B cell (primary cell): ENCODE data around the gene PSMD6. TPM values are rescaled to one million over a fixed set of nuclear protein-coding genes. Genes with fewer than 3 reads are reported as not detected.

Experiments
- ATAC-seq: fragments of 200-7000 bp; cut with Tn5 transposase; one replicate; pipeline ENCODE4 v1.10.0; 2021; ENCODE audit warnings: low read depth, mild to moderate bottlenecking, moderate number of reproducible peaks, moderate library complexity
- CTCF ChIA-PET: fragments of 350-600 bp; sonication (Branson Sonifier 250); formaldehyde crosslinking; loops from one replicate; lab custom pipeline; 2021; ENCODE audit warnings: antibody characterized with exemption, inconsistent platforms; lab: Charles Lee
- POLR2A ChIA-PET: fragments of 350-600 bp; sonication (Branson Sonifier 250); formaldehyde crosslinking; loops from one replicate; lab custom pipeline; 2021; ENCODE audit warnings: antibody characterized with exemption; lab: Charles Lee
- DNase-seq: peaks from one replicate; pipeline ENCODE4 v3.0.0; 2013
- H2AFZ ChIP-seq: 2 replicates; pipeline ENCODE4 v1.6.1; 2012; ENCODE audit warnings: mild to moderate bottlenecking, low read depth, low read length; ENCODE audit not compliant: insufficient read depth, poor library complexity, severe bottlenecking
- H3K27ac ChIP-seq, 2 donors: 1 replicate in 1 of 2; 2 replicates in 1 of 2; pipeline ENCODE4 v1.5.1; 2012 to 2013; ENCODE audit warnings: low read length in 2 of 2, mild to moderate bottlenecking in 2 of 2, moderate library complexity in 1 of 2
- H3K27me3 ChIP-seq, 4 experiments: fragments of 200-600 bp in 1 of 4; sonication (generic) in 1 of 4; replicated peaks in 1 of 4; 1 replicate in 2 of 4; 2 replicates in 2 of 4; pipeline versions ENCODE4 v1.6.1 to v1.7.0; 2013 to 2016; ENCODE audit warnings: low read length in 3 of 4, mild to moderate bottlenecking in 2 of 4, mixed read lengths in 1 of 4, moderate library complexity in 1 of 4; ENCODE audit not compliant: insufficient read depth in 4 of 4, control insufficient read depth in 3 of 4; ENCODE audit errors: control extremely low read depth in 1 of 4
- H3K36me3 ChIP-seq, 2 experiments: replicated peaks in 1 of 2; 1 replicate in 1 of 2; 2 replicates in 1 of 2; pipeline versions ENCODE4 v1.6.1 to v1.7.1; 2013; ENCODE audit warnings: low read length in 1 of 2; ENCODE audit not compliant: insufficient read depth in 2 of 2, control insufficient read depth in 1 of 2; ENCODE audit errors: control extremely low read depth in 1 of 2, extremely low read depth in 1 of 2
- H3K4me1 ChIP-seq, 2 donors: fragments of 200-600 bp in 1 of 2; sonication (generic) in 1 of 2; 1 replicate in 1 of 2; 2 replicates in 1 of 2; pipeline versions ENCODE4 v1.5.1 to v1.6.1; 2013 to 2017; ENCODE audit warnings: low read length in 2 of 2; ENCODE audit not compliant: control insufficient read depth in 2 of 2, insufficient read depth in 2 of 2
- H3K4me2 ChIP-seq: replicated peaks from 2 replicates; pipeline ENCODE3; 2012; ENCODE audit warnings: mild to moderate bottlenecking, low read depth, low read length; ENCODE audit not compliant: poor library complexity, severe bottlenecking
- H3K4me3 ChIP-seq, 5 experiments: fragments of 200-600 bp in 1 of 5; sonication (generic) in 1 of 5; 1 replicate in 3 of 5; 2 replicates in 2 of 5; pipeline versions ENCODE4 v1.5.1 to v1.7.0; 2011 to 2016; ENCODE audit warnings: low read length in 4 of 5, mild to moderate bottlenecking in 4 of 5, low read depth in 2 of 5, control low read depth in 1 of 5, moderate library complexity in 1 of 5; ENCODE audit not compliant: insufficient read depth in 1 of 5; ENCODE audit errors: control extremely low read depth in 1 of 5, extremely low read depth in 1 of 5
- H3K79me2 ChIP-seq: fragments of 200-600 bp; sonication (generic); one replicate; pipeline ENCODE4 v1.6.0; 2016; ENCODE audit warnings: low read length; ENCODE audit not compliant: control insufficient read depth, insufficient read depth
- H3K9ac ChIP-seq: fragments of 200-600 bp; sonication (generic); 2 replicates; pipeline ENCODE4 v1.6.1; 2017; ENCODE audit warnings: mild to moderate bottlenecking, low read length, moderate library complexity
- H3K9me3 ChIP-seq, 3 donors: one replicate each; pipeline versions ENCODE4 v1.6.1 to v1.7.1; 2013; ENCODE audit warnings: low read length in 2 of 3; ENCODE audit not compliant: control insufficient read depth in 2 of 3, insufficient read depth in 1 of 3; ENCODE audit errors: control extremely low read depth in 1 of 3
- H4K20me1 ChIP-seq: 2 replicates; pipeline ENCODE4 v1.6.0; 2012; ENCODE audit warnings: mild to moderate bottlenecking, low read length; ENCODE audit not compliant: insufficient read depth, control insufficient read depth, poor library complexity, severe bottlenecking
- H3K27ac Mint-ChIP-seq: one replicate; pipeline ENCODE4 v1.8.0; 2021; ENCODE audit warnings: mixed read lengths
- H3K27me3 Mint-ChIP-seq: one replicate; pipeline ENCODE4 v1.8.0; 2021; ENCODE audit warnings: mixed read lengths
- H3K4me1 Mint-ChIP-seq: one replicate; pipeline ENCODE4 v1.8.0; 2021; ENCODE audit warnings: mixed read lengths
- H3K4me3 Mint-ChIP-seq: one replicate; pipeline ENCODE4 v1.8.0; 2021; ENCODE audit warnings: mixed read lengths
- H3K9me3 Mint-ChIP-seq: one replicate; pipeline ENCODE4 v1.8.0; 2022; ENCODE audit warnings: mixed read lengths; ENCODE audit not compliant: insufficient read depth
- CTCF ChIP-seq: fragments of 200-600 bp; IDR thresholded peaks from one replicate; pipeline ENCODE4 v1.8.0; 2022; ENCODE audit warnings: antibody characterized with exemption, mild to moderate bottlenecking
- EZH2 ChIP-seq: IDR thresholded peaks from 2 replicates; pipeline ENCODE4 v1.6.1; 2012; ENCODE audit warnings: borderline replicate concordance, low read depth, mild to moderate bottlenecking, moderate library complexity, low read length; ENCODE audit not compliant: insufficient read depth, poor library complexity, severe bottlenecking
- WGBS: methylation state at CpG from one replicate; pipeline ENCODE4 v1.1.5; 2013; ENCODE audit warnings: missing lambda C conversion rate; ENCODE audit not compliant: insufficient coverage; 5-methylcytosine and 5-hydroxymethylcytosine counted together
- intact Hi-C: fragments of 100-400 bp; cut with micrococcal nuclease; formaldehyde crosslinking; loops from one replicate; pipeline ENCODE4 v1.10.0; 2022
- polyA plus RNA-seq: library from polyadenylated mRNA; depleted of rRNA; stranded (reverse); fragments of >200 nt; gene quantifications from 2 replicates; pipeline ENCODE4 v1.2.3, GENCODE V29; 2012
- total RNA-seq, 2 donors: library from RNA; stranded (reverse); fragments of 120-200 nt in 1 of 2; gene quantifications; 1 replicate in 1 of 2; 2 replicates in 1 of 2; pipeline versions ENCODE4 v1.2.3 to v1.2.4, GENCODE V29; 2013 to 2022

The PSMD6 gene
- total and polyA plus RNA-seq, 2 donors (not counting 1 experiment from before 2014, with no cell fraction given), result 34.7 to 63.4 TPM

GRCh38 chr3:64059484-64060175, 36.3 kb upstream of the PSMD6 start:
- intact Hi-C loops, result no loop called here
- Histone ChIP-seq H4K20me1 (no peaks in the 10 kb centered on the region), H3K36me3 (no peaks in the 10 kb centered on the region), H3K9me3 (no peaks in the 10 kb centered on the region), H3K9ac (no peak overlapping the region), H2AFZ (no peak overlapping the region), H3K27me3 (peaks cover 0 to 6% (median 0%) of the 10 kb centered on the region in 4 experiments), H3K79me2 (no peaks in the 10 kb centered on the region), H3K4me1 (no peaks in the 10 kb centered on the region), H3K4me2 (no peak overlapping the region), H3K4me3 (no peak overlapping the region), H3K27ac (no peak overlapping the region)
- Mint-ChIP-seq H3K4me1 (no peaks in the 10 kb centered on the region), H3K9me3 (no peaks in the 10 kb centered on the region), H3K27ac (no peak overlapping the region), H3K4me3 (no peak overlapping the region), H3K27me3 (peaks cover 14% of the 10 kb centered on the region)
- DNase-seq, result no peak
- no peak for TF ChIP-seq EZH2
- TF ChIP-seq CTCF, result no peak
- ChIA-PET POLR2A (no interaction called here), CTCF (interaction anchor here (0.6 kb wide), 1 partner anchor 352 kb away, joined by 3 read pairs; no protein-coding TSS in a partner anchor)
- 82% methylated on average over 2 of the region's 3 CpGs for WGBS
- no peak for ATAC-seq

- CTCF ChIA-PET, result no interaction called here
- H3K4me1 Mint-ChIP-seq, result no peaks in the 10 kb centered on the region
These were observed 35.3 kb upstream of the PSMD6 start for GRCh38 chr3:64058566-64058965.

More at GRCh38 chr3:64058566-64058965, 35.3 kb upstream of the PSMD6 start:
- no peaks in the 10 kb centered on the region for H3K36me3 ChIP-seq
- no peak overlapping the region for H3K27ac ChIP-seq
- H4K20me1 ChIP-seq, result no peaks in the 10 kb centered on the region
- TF ChIP-seq EZH2 (no peak), CTCF (no peak)
- H3K27ac Mint-ChIP-seq, result no peak overlapping the region
- no peak for ATAC-seq
- 11% methylated on average over 1 of the region's 4 CpGs for WGBS
- no peak for DNase-seq
- no peak overlapping the region for H3K4me2 ChIP-seq
- H3K9ac ChIP-seq, result no peak overlapping the region
- peaks cover 16% of the 10 kb centered on the region for H3K27me3 Mint-ChIP-seq
- POLR2A ChIA-PET, result no interaction called here
- H3K4me1 ChIP-seq, result no peaks in the 10 kb centered on the region
- H3K9me3 Mint-ChIP-seq, result no peaks in the 10 kb centered on the region
- no peak overlapping the region for H2AFZ ChIP-seq
- no peak overlapping the region for H3K4me3 ChIP-seq
- no peak overlapping the region for H3K4me3 Mint-ChIP-seq
- H3K27me3 ChIP-seq, result no peaks in the 10 kb centered on the region
- H3K79me2 ChIP-seq, result no peaks in the 10 kb centered on the region
- intact Hi-C loops, result no loop called here
- no peaks in the 10 kb centered on the region for H3K9me3 ChIP-seq
